Ovary (tissue), 3 donors: ENCODE data around the gene DOK3.

ENCODE experiments used
- CTCF ChIP-seq, 3 donors: fragments of 450-650 bp in 2 of 3; fragments of 200-600 bp in 1 of 3; IDR thresholded peaks; one replicate each; pipeline versions ENCODE4 v1.5.1 to v1.8.0; 2016 to 2022; ENCODE audit warnings: antibody characterized with exemption in 3 of 3, mild to moderate bottlenecking in 1 of 3
- POLR2A ChIP-seq: fragments of 450-650 bp; IDR thresholded peaks from one replicate; pipeline ENCODE4 v1.6.1; 2017; ENCODE audit warnings: antibody characterized with exemption, mild to moderate bottlenecking, moderate library complexity
- donor health status: DM: no; HTN: no; CAD: no.

- TF ChIP-seq CTCF (IDR thresholded peaks at IDR 0.05) (peak in 2 of 3 donors; percentile 44 to 53), POLR2A (no peak)
These were observed 18.1 kb downstream of the DOK3 start for GRCh38 chr5:177491429-177491945.
